Left colon (tissue), 2 donors: ENCODE data around the gene SLC34A3. TPM values are rescaled to one million over a fixed set of nuclear protein-coding genes. Genes with fewer than 3 reads are reported as not detected.

Experiments
- ATAC-seq: fragments of 200-7000 bp; cut with Tn5 transposase; one replicate; pipeline ENCODE4 v1.9.1; 2020; ENCODE audit warnings: mild to moderate bottlenecking, moderate library complexity
- DNase-seq, 2 donors: peaks; one replicate each; pipeline ENCODE4 v3.0.0-alpha.2; 2020
- intact Hi-C, 2 donors: fragments of 100-400 bp; cut with DNase I in 1 of 2; cut with micrococcal nuclease in 1 of 2; formaldehyde crosslinking; loops; one replicate each; pipeline versions ENCODE4 v1.11.2 to v1.14.0; 2022; cut with DNase I, micrococcal nuclease
- total RNA-seq, 2 donors: library from RNA; stranded (reverse); fragmentation: NEBNext Ultra II Directional; extraction: Animal tissue kit (Norgen Biotek cat#: 25700); gene quantifications; one replicate each; pipeline ENCODE4 v1.2.1, GENCODE V29; 2021
- donor health status: DM: no; HTN: no; CAD: no.
- donor health status: DM: yes; HTN: yes; CAD: no.

SLC34A3 gene
- total RNA-seq, 2 donors from 2014 or later, result not detected

GRCh38 chr9:137213160-137214060 is 17.3 kb upstream of the SLC34A3 start:
- ATAC-seq, result no peak
- intact Hi-C loops, result no loop called here
- peak in 1 of 2 donors; percentile 23 for DNase-seq

DNA sequence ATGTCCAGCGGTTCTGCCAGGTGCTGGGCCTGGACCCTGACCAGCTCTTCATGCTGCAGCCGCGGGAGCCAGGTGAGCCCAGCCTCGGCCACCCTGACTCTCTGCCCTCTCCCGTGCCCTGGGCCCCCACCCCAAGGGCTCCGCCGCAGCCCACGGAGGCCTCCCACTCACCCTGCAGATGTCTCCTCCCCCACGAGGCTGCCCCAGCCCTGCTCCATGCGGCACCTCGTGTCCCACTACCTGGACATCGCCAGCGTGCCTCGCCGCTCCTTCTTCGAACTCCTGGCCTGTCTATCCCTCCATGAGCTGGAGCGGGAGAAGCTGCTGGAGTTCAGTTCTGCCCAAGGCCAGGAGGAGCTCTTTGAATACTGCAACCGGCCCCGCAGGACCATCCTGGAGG is 16.1 kb upstream of the SLC34A3 start:
- intact Hi-C loops, result no loop called here
- DNase-seq (no peak), ATAC-seq (no peak)

- intact Hi-C loops, result no loop called here
- ATAC-seq (no peak), DNase-seq (no peak)
These were observed 15.3 kb upstream of the SLC34A3 start for GRCh38 chr9:137215196-137215986.

- DNase-seq, result peak in 1 of 2 donors; percentile 8
- no peak for ATAC-seq
- intact Hi-C loops, result no loop called here
These were observed 14.3 kb upstream of the SLC34A3 start for GRCh38 chr9:137216188-137216965.

DNA sequence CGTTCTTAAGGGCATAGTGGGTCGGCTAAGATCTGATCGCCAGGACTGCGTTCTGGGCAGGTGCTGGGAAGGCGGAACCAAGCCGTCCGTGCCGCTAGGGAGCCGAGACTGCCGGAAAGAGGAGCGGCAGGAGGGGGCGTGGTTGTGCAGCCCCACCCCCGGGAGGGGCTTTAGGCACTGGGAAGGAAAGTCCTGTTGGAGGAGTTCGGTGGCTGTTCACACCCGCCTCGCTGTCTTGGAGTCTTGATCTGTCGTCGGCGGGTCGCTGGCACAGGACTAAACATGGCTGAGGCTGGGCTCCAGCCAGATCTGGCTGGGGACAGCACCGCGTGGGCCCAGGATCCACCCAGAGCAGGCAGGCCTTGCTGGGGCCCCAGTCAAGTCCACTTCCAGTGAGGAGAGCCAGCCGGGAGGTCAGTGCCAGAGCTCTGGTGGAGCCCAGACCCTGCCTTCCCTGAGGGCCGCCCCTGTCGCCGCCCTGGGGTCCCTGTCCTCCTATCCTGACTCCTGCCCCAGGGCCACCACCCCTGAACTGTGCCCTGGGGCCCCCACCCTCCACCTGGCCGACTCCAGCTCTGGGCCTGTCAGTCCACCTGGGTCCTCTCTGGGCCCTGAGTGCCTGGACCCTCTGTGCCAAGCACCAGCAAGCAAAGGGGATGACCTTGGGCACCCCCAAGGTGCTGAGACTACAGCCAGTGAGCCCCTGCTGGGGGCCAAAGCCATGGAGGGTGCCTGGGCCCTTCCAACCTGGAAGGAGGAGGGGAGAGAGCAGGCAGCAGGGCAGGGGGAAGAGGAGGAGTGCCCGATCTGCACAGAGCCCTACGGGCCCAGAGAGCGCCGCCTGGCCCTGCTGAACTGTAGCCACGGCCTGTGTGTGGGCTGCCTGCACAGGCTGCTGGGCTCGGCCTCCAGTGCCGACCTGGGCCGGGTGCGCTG is 13.2 kb upstream of the SLC34A3 start:
- intact Hi-C loops, result no loop called here
- peak; percentile 92 for DNase-seq
- ATAC-seq, result peak; percentile 80

GRCh38 chr9:137218212-137218753 is 12.4 kb upstream of the SLC34A3 start:
- ATAC-seq, result no peak
- peak in 1 of 2 donors; percentile 7 for DNase-seq
- intact Hi-C loops, result no loop called here

GRCh38 chr9:137218754-137219271 is 11.9 kb upstream of the SLC34A3 start:
- DNase-seq, result peak; percentile 68 to 76
- intact Hi-C loops, result no loop called here
- peak; percentile 38 for ATAC-seq

DNA sequence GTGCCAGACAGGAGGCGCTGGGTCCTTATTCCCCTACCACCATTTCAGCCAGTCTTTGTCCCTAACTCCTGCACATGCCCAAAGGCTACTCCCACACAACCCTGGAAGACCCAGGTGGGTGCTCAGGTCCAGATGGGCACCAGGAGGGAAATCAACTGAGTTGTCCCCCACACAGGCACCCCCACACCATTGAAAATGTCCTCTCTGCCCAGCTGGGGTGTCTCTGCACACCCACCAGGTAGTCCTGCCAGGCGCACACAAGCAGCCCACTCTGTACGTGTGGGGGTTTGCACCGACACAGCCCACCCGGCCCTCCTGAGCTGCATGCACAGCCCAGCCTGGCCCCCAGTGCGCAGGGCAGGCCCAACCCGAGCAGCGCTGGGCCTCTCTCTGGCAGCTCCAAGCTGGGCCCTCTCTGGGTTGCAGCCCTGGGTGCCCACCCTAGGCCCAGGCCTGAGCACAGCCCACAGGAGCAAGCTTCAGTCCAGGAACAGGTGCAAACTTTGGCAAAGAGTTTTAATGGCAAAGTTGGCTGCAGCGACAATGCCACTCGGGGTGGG is 10.9 kb upstream of the SLC34A3 start:
- ATAC-seq (no peak), DNase-seq (no peak)
- intact Hi-C loops, result loop anchor here in 1 of 2 donors (10.0 kb wide), 1 partner anchor 45 kb away; the partner anchor contains the start of genes LRRC26 and TMEM210

DNA sequence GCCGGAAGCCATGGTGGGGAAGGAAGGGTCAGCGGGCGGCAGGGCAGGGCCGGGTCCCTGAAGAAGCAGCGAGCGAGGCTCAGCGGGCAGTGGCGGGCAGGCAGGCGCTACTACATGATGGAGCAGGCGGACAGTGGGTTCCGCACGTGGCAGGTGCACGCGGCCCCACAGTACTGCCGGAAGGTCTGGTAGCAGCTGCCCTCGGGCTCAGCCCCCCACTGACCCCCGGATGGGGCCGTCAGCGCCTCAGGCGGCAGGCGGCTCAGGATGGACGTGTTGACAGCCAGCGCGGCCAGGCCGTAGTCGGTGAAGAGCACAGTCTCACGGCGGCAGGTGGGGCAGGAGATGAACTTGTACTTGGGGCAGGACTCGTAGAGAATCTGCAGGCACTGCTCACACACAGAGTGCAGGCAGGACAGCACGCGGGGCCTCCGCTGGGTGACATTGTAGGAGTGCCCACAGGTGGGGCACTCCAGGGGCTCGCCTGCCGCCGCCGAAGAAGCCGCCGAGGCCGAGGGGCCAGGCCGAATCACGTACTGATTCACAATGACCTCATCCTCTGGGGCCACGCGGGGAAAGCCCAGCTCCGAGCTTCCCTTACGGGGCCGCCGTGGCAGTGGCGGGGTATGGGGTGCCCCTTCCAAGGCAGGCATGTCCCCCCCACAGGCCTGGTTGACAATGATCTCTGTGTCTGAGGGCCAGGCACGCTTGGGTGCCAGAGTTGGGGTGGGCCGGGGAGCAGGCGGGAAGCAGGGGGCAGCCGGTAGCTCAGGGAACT is 10.2 kb upstream of the SLC34A3 start:
- intact Hi-C loops, result loop anchor here in 1 of 2 donors (10.0 kb wide), 1 partner anchor 46 kb away; the partner anchor contains the start of genes LRRC26 and TMEM210
- ATAC-seq (no peak), DNase-seq (no peak)

GRCh38 chr9:137221095-137221505 is 9.6 kb upstream of the SLC34A3 start:
- intact Hi-C loops, result loop anchor here in 1 of 2 donors (10.0 kb wide), 1 partner anchor 46 kb away; the partner anchor contains the start of genes LRRC26 and TMEM210
- DNase-seq (no peak), ATAC-seq (no peak)

GRCh38 chr9:137221506-137222111 is 9.1 kb upstream of the SLC34A3 start:
- DNase-seq, result peak in 1 of 2 donors; percentile 55
- intact Hi-C loops, result loop anchor here in 1 of 2 donors (10.0 kb wide), 1 partner anchor 47 kb away; the partner anchor contains the start of genes LRRC26 and TMEM210
- no peak for ATAC-seq

DNA sequence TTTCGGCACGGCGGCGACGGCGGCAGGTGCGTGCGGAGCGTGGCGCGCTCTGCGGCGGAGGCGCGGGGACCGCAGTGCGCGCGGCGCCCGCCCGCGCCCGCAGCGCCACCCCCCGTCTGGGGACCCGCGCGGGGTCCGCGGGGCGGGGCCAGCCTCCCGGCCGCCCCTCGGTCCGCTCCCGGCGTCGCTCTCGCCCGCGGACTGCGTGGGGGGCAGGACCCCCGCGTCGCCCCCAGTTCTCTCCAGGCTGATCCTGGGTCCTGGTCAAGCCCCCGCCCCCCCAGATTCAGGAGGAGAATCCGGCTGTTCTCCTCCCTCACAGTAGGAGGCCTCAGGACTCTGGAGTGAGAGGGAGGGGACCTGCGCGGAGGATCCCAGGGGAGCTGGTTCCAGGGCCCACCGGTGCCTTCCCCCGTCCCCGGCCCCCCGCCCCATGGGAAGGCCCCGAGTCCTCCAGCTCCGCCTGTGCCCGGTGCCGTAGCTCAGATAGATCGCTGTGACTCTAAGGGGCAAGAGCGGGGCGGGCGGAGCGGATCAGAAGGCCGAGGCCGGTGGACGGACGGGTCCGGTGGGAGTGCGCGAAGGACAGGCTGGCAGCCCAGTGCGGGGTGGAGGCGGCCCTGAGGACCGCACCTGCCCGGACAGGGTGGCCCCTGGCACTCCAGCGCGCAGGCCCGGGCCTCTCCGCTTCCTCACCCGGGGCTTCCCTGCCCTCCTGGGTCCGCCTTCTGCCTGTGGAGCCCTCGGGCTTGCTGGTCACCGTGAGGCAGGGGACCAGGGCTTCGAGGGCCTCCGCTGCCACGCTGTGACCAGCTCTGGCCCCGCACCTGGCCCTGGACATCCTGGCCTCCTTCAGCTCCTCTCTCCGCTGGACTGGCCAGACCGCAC is 8.3 kb upstream of the SLC34A3 start, which contains the start of gene RNF208:
Gene RNF208 (minus strand): TSS at position 51 of the 888 bp plus-strand sequence. CDS start 1,028 bp downstream, outside the sequence.
- peak in 1 of 2 donors; percentile 54 for DNase-seq
- ATAC-seq, result peak; percentile 28
- intact Hi-C loops, result loop anchor here in 1 of 2 donors (10.0 kb wide), 1 partner anchor 48 kb away; the partner anchor contains the start of genes LRRC26 and TMEM210

GRCh38 chr9:137223078-137223970 is 7.4 kb upstream of the SLC34A3 start:
- intact Hi-C loops, result loop anchor here in 1 of 2 donors (10.0 kb wide), 1 partner anchor 49 kb away; the partner anchor contains the start of genes LRRC26 and TMEM210
- DNase-seq, result peak; percentile 96 to 98
- peak; percentile 78 for ATAC-seq
